Measurements from ENCODE around the gene TRIM45.

DNA sequence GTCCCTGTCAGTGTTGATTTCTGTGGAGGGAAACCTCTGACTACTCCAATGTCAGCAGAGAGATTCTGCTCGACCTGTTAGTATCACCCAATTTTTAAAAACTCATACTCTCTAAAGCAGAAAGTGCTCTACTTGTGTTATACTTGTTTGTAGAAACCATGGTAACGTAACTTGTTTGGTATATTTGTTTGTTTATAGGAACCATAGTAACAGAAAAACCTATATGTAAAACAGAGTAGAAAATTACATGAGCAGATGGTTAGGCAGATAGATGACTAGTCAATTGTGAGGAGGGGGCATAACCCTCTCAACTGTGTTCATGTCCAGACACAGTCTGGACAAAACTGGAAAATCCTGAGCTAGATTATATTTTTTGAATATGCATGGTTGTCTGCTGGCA, 6.7 kb downstream of the TRIM45 start:
- TF ChIP-seq CTCF (IDR thresholded peaks at IDR 0.05) (no peak), POLR2A (IDR thresholded peaks at IDR 0.05) (no peak)
